K562 (cell line): ENCODE results near the gene EMC6. TPM values are rescaled to one million over a fixed set of nuclear protein-coding genes. Genes with fewer than 3 reads are reported as not detected.

Experiments
- ATAC-seq: fragments of 200-7000 bp; cut with Tn5 transposase; 3 replicates; pipeline ENCODE4 v1.9.1; 2020; ENCODE audit warnings: moderate library complexity
- BruUV-seq: library from RNA; stranded (reverse); fragments of 400-500 nt; replicated peaks from 2 replicates; lab custom pipeline; 2021; lab: Mats Ljungman, UMichigan
- CTCF ChIA-PET: fragments of 300-600 bp; formaldehyde crosslinking; extraction: SDS; loops from one replicate; lab custom pipeline; 2021; ENCODE audit warnings: low intra/inter-chr PET ratio; lab: Yijun Ruan, JAX
- POLR2A ChIA-PET: fragments of 300-600, 350-650 bp; sonication (Branson Sonifier 250); formaldehyde crosslinking; extraction: SDS; loops from one replicate; lab custom pipeline; 2021; ENCODE audit warnings: antibody characterized with exemption, inconsistent platforms; lab: Yijun Ruan, JAX
- DNase-seq, 4 experiments: peaks; one replicate each; pipeline versions ENCODE4 v3.0.0 to v3.0.0-alpha.2; 2011 to 2018; ENCODE audit warnings: low spot score in 3 of 4, mixed read lengths in 3 of 4; ENCODE audit errors: extremely low read depth in 1 of 4
- FAIRE-seq: peaks from 2 replicates; lab custom pipeline; 2011; peaks lifted over from hg19 to GRCh38; lab: Jason Lieb, UNC
- H2AFZ ChIP-seq: 2 replicates; pipeline ENCODE4 v1.6.0; 2011; ENCODE audit warnings: low read depth, low read length, control low read depth, inconsistent platforms
- H3K27ac ChIP-seq: fragments of 200-600 bp; 3 replicates; pipeline ENCODE4 v1.8.0; 2011; ENCODE audit warnings: low read depth, mild to moderate bottlenecking, control low read depth, inconsistent platforms, low read length, moderate library complexity, mixed read lengths; ENCODE audit errors: extremely low read depth
- H3K27me3 ChIP-seq, 2 experiments: fragments of 300-600 bp in 1 of 2; 2 replicates in 1 of 2; 3 replicates in 1 of 2; pipeline versions ENCODE4 v1.6.0 to v1.8.0; 2011; ENCODE audit warnings: inconsistent platforms in 2 of 2, low read length in 2 of 2, mild to moderate bottlenecking in 1 of 2, mixed read lengths in 1 of 2, moderate library complexity in 1 of 2; ENCODE audit not compliant: control insufficient read depth in 2 of 2, insufficient read depth in 2 of 2
- H3K36me3 ChIP-seq: fragments of 300-600 bp; 3 replicates; pipeline ENCODE4 v1.8.0; 2011; ENCODE audit warnings: mild to moderate bottlenecking, low read length, inconsistent platforms; ENCODE audit not compliant: control insufficient read depth, insufficient read depth
- H3K4me1 ChIP-seq, 2 experiments: fragments of 200-600 bp in 1 of 2; replicated peaks in 1 of 2; 2 replicates in 1 of 2; 3 replicates in 1 of 2; pipeline versions ENCODE4 v1.5.1 to v1.8.0; 2011; ENCODE audit warnings: inconsistent platforms in 2 of 2, low read length in 2 of 2, mild to moderate bottlenecking in 1 of 2, mixed read lengths in 1 of 2, moderate library complexity in 1 of 2; ENCODE audit not compliant: control insufficient read depth in 2 of 2, insufficient read depth in 2 of 2
- H3K4me2 ChIP-seq: 2 replicates; pipeline ENCODE4 v1.6.1; 2011; ENCODE audit warnings: low read length, control low read depth, inconsistent platforms, mixed read lengths; ENCODE audit not compliant: insufficient read depth
- H3K4me3 ChIP-seq: fragments of 200-600 bp; sonication (generic), shearing (Covaris generic); 2 replicates; pipeline ENCODE4 v1.5.1; 2016; ENCODE audit warnings: control low read depth, inconsistent platforms
- H3K79me2 ChIP-seq: fragments of 200-600 bp; 3 replicates; pipeline ENCODE4 v1.8.0; 2011; ENCODE audit warnings: low read length, inconsistent platforms; ENCODE audit not compliant: control insufficient read depth, insufficient read depth
- H3K9ac ChIP-seq, 2 experiments: 2 replicates each; pipeline versions ENCODE4 v1.6.0 to v1.6.1; 2011; ENCODE audit warnings: low read depth in 2 of 2, low read length in 2 of 2, control low read depth in 1 of 2, inconsistent platforms in 1 of 2, mild to moderate bottlenecking in 1 of 2, mixed read lengths in 1 of 2; ENCODE audit not compliant: insufficient read depth in 1 of 2
- H3K9me1 ChIP-seq: one replicate; pipeline ENCODE4 v1.6.0; 2011; ENCODE audit warnings: inconsistent platforms, mild to moderate bottlenecking, low read length, moderate library complexity; ENCODE audit not compliant: control insufficient read depth, insufficient read depth
- H3K9me3 ChIP-seq: replicated peaks from 2 replicates; pipeline ENCODE4 v1.5.1; 2011; ENCODE audit warnings: low read depth, low read length, inconsistent platforms; ENCODE audit not compliant: control insufficient read depth, insufficient read depth
- H4K20me1 ChIP-seq: replicated peaks from 2 replicates; pipeline ENCODE4 v1.6.1; 2011; ENCODE audit warnings: low read length, inconsistent platforms, mixed read lengths; ENCODE audit not compliant: control insufficient read depth, insufficient read depth
- ETS1 ChIP-seq: conservative IDR thresholded peaks from 2 replicates; pipeline ENCODE4 v1.6.1; 2011; ENCODE audit warnings: low read depth, mild to moderate bottlenecking, low read length; ENCODE audit not compliant: control insufficient read depth
- MEIS2 ChIP-seq: fragments of 450-650 bp; IDR thresholded peaks from 2 replicates; pipeline ENCODE4 v1.6.1; 2014; ENCODE audit warnings: mild to moderate bottlenecking; ENCODE audit not compliant: partially characterized antibody
- MNT ChIP-seq, 2 experiments: fragments of 450-650 bp; conservative IDR thresholded peaks; 2 replicates each; pipeline ENCODE4 v1.6.1; 2017; ENCODE audit warnings: mild to moderate bottlenecking in 2 of 2, moderate library complexity in 2 of 2
- SIX5 ChIP-seq, 2 experiments: IDR thresholded peaks; 2 replicates each; pipeline ENCODE4 v1.6.1; 2011; ENCODE audit warnings: low read length in 2 of 2, borderline replicate concordance in 1 of 2, low read depth in 1 of 2, mild to moderate bottlenecking in 1 of 2, moderate library complexity in 1 of 2; ENCODE audit not compliant: insufficient read depth in 1 of 2
- TAF1 ChIP-seq: IDR thresholded peaks from 2 replicates; pipeline ENCODE4 v1.6.1; 2011; ENCODE audit warnings: mild to moderate bottlenecking, low read length, moderate library complexity; ENCODE audit not compliant: insufficient read depth, control insufficient read depth, severe bottlenecking; ENCODE audit errors: extremely low read depth
- TBP ChIP-seq: optimal IDR thresholded peaks from 2 replicates; pipeline ENCODE3; 2011; ENCODE audit warnings: low read depth, low read length, improper control_type of control experiment
- WGBS: fragments of 100-300 bp; shearing (Covaris generic); methylation state at CpG from one replicate; pipeline ENCODE4 v1.1.6; 2016; ENCODE audit warnings: low coverage, mixed read lengths; ENCODE audit not compliant: insufficient coverage; ENCODE audit errors: missing lambda C conversion rate; 5-methylcytosine and 5-hydroxymethylcytosine counted together
- in situ Hi-C: fragments of 300-500 bp; cut with MboI; formaldehyde crosslinking; loops from 4 replicates; pipeline ENCODE4 v1.15.0; 2018; ENCODE audit warnings: inconsistent platforms, mixed read lengths
- intact Hi-C: fragments of 100-400 bp; cut with micrococcal nuclease; formaldehyde crosslinking; loops from 2 replicates; pipeline ENCODE4 v1.14.2; 2022
- polyA plus RNA-seq, 8 experiments: library from polyadenylated mRNA; depleted of rRNA in 4 of 8; stranded (reverse) in 5 of 8; unstranded in 3 of 8; fragments of >200 nt; fragmentation: Nextera tagmentation in 2 of 8; fragmentation: Illumina TruSeq in 1 of 8; extraction: Ambion mirVana in 2 of 8; extraction: Trizol in 1 of 8; gene quantifications; 2 replicates each; pipeline versions ENCODE4 v1.2.1 to v1.2.3, GENCODE V29; 2011 to 2014; ENCODE audit warnings: inconsistent platforms in 1 of 8, missing spikeins in 1 of 8
- total RNA-seq, 7 experiments: library from RNA; depleted of rRNA in 6 of 7; stranded (reverse); fragments of >200 nt in 6 of 7; fragmentation: Illumina TruSeq in 2 of 7; extraction: Trizol in 2 of 7; gene quantifications; 2 replicates each; pipeline versions ENCODE4 v1.2.1 to v1.2.3, GENCODE V29; 2011 to 2021; ENCODE audit warnings: low replicate concordance in 1 of 7

EMC6 gene
- total and polyA plus RNA-seq, 9 of the 15 experiments (the other 6 are each of a cell fraction or from before 2014, with no cell fraction given): 2.9 to 136 (median 24.9) TPM

- peak within 1 kb of the TSS; percentile 66 for H3K27ac ChIP-seq
- peak; percentile 92 to 96 (median 95) for DNase-seq
- 1% methylated on average over 34 of the region's 68 CpGs for WGBS
- no peaks in the 10 kb centered on the region for H3K9me1 ChIP-seq
- H3K27me3 ChIP-seq: no peaks in the 10 kb centered on the region
- no TSS peak for BruUV-seq
- peak within 1 kb of the TSS; percentile 63 for H3K4me3 ChIP-seq
- ChIA-PET CTCF (no interaction called here), POLR2A (interaction anchor here (0.5 to 1.0 kb wide), 6 partner anchors 9 to 1960 kb away, joined by 3 to 7 read pairs (median 4); no protein-coding TSS in a partner anchor)
- H2AFZ ChIP-seq: peak within 1 kb of the TSS; percentile 98
- peaks cover 11% of the 10 kb centered on the region; the same call in 2 of the 3 replicates for H3K36me3 ChIP-seq
- peak within 1 kb of the TSS; percentile 72 to 94 for H3K9ac ChIP-seq
- peak; percentile 97 for ATAC-seq
- FAIRE-seq: peak; percentile 75
- intact Hi-C loops: loop anchor here (5.0 kb wide), 1 partner anchor 34 kb away; no protein-coding TSS in a partner anchor
- in situ Hi-C loops: no loop called here
- peaks cover 16 to 28% of the 10 kb centered on the region in 2 experiments for H3K4me1 ChIP-seq
- H4K20me1 ChIP-seq: no peaks in the 10 kb centered on the region
- peaks cover 20% of the 10 kb centered on the region for H3K79me2 ChIP-seq
- no peaks in the 10 kb centered on the region for H3K9me3 ChIP-seq
- H3K4me2 ChIP-seq: peak within 1 kb of the TSS; percentile 75
- TF ChIP-seq TBP (peak; percentile 35), MNT (conservative IDR thresholded peaks at IDR 0.05) (peak; percentile 29 to 76; a peak in 3 of 4 replicates), MEIS2 (peak; percentile 40), ETS1 (peak; percentile 98), TAF1 (peak; percentile 58), SIX5 (IDR thresholded peaks at IDR 0.05; ENCODE audit: borderline replicate concordance in 1 of 2, insufficient read depth in 1 of 2, low read depth in 1 of 2, low read length in 2 of 2) (peak; percentile 72 to 73)
Observed at GRCh38 chr17:3636154-3636907, 32.3 kb upstream of the EMC6 start, which contains the start of the genes CTNS and SHPK. TSS of gene CTNS (plus strand) at chr17:3636760. CDS start at chr17:3640207, 3,447 bp downstream. TSS of gene SHPK (minus strand) at chr17:3636250. CDS start at chr17:3636219, 31 bp downstream.
